ENCODE measurements around the gene GPC6.

Gene GPC6

GRCh38 chr13:94331281-94331680 lies 1104.7 kb downstream of the GPC6 start:
- H3K79me2 ChIP-seq (ENCODE audit: low read length), result no peaks in the 10 kb centered on the region
- no peak for TF ChIP-seq CTCF (IDR thresholded peaks at IDR 0.05; ENCODE audit: low read depth, low read length)
- no peak for TF ChIP-seq EZH2phosphoT487 (IDR thresholded peaks at IDR 0.05; ENCODE audit: low read depth)
- H3K4me3 ChIP-seq (ENCODE audit: low read length), result no peak overlapping the region
- H3K9ac ChIP-seq (ENCODE audit: low read length), result no peak overlapping the region
- H3K4me1 ChIP-seq (ENCODE audit: low read length), result peaks cover 19% of the 10 kb centered on the region
- H3K4me2 ChIP-seq (ENCODE audit: low read length), result no peak overlapping the region
- no peak overlapping the region for H3K27ac ChIP-seq (ENCODE audit: low read length)
- H3K27me3 ChIP-seq (ENCODE audit: low read depth, low read length), result peaks cover 7% of the 10 kb centered on the region; the same call in 1 of the 2 replicates
- H2AFZ ChIP-seq (ENCODE audit: low read depth, low read length), result no peak overlapping the region
- H4K20me1 ChIP-seq (ENCODE audit: insufficient read depth, low read length), result no peaks in the 10 kb centered on the region
- H3K9me3 ChIP-seq (ENCODE audit: insufficient read depth, low read length), result no peaks in the 10 kb centered on the region
- no peaks in the 10 kb centered on the region for H3K36me3 ChIP-seq (replicated peaks; ENCODE audit: low read depth, low read length)

DNA sequence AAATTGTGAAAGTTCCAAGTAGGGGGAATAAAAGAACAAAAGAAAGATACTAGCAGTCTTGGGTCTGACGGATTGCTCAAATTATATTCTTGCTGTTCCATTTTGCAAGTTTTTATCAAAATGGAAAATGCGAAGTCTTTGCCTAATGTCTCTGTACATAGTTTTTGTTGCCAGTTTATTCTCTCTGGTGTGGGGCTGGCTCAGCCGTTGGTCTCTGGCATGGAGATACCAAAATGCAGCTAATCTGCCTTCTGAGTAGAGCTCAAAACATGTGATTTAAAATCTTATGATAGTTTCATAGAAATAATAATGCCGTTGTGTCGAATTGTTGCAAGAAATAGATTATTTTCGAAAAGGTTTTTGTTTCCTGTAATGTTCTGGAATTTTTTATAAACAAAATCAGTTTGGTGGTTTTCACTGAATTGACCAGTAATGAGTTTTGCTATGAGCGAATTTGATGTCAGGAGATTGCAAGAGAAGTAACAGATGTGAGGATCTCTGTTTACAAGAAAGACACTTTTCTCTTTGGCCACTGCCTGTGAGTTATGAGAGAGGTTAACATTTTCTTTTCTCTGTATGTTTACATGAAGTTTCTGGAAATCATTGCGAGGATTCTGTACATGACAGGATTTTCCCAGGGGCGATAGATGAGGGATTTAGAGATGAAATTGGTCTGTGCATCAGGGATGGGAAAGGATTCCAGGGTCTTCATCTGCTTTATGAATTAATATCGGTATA lies 1105.9 kb downstream of the GPC6 start:
- H4K20me1 ChIP-seq (ENCODE audit: insufficient read depth, low read length), result no peaks in the 10 kb centered on the region
- H3K36me3 ChIP-seq (replicated peaks; ENCODE audit: low read depth, low read length), result no peaks in the 10 kb centered on the region

GRCh38 chr13:94333131-94333820 lies 1106.7 kb downstream of the GPC6 start:
- no peak for TF ChIP-seq EZH2phosphoT487 (IDR thresholded peaks at IDR 0.05; ENCODE audit: low read depth)
- TF ChIP-seq CTCF (IDR thresholded peaks at IDR 0.05; ENCODE audit: low read depth, low read length), result no peak
- no peaks in the 10 kb centered on the region for H4K20me1 ChIP-seq (ENCODE audit: insufficient read depth, low read length)
- no peaks in the 10 kb centered on the region for H3K4me1 ChIP-seq (ENCODE audit: low read length)
- peaks cover 7% of the 10 kb centered on the region; the same call in 1 of the 2 replicates for H3K27me3 ChIP-seq (ENCODE audit: low read depth, low read length)
- no peaks in the 10 kb centered on the region for H3K36me3 ChIP-seq (replicated peaks; ENCODE audit: low read depth, low read length)
- no peak overlapping the region for H2AFZ ChIP-seq (ENCODE audit: low read depth, low read length)
- H3K9ac ChIP-seq (ENCODE audit: low read length), result no peak overlapping the region
- no peak overlapping the region for H3K4me2 ChIP-seq (ENCODE audit: low read length)
- no peaks in the 10 kb centered on the region for H3K9me3 ChIP-seq (ENCODE audit: insufficient read depth, low read length)
- no peak overlapping the region for H3K4me3 ChIP-seq (ENCODE audit: low read length)
- H3K79me2 ChIP-seq (ENCODE audit: low read length), result no peaks in the 10 kb centered on the region
- H3K27ac ChIP-seq (ENCODE audit: low read length), result no peak overlapping the region

More for the DNA sequence above, 1105.9 kb downstream of the GPC6 start:
- Histone ChIP-seq H2AFZ (ENCODE audit: low read depth, low read length) (no peak overlapping the region), H3K4me3 (ENCODE audit: low read length) (no peak overlapping the region), H3K9me3 (ENCODE audit: insufficient read depth, low read length) (no peaks in the 10 kb centered on the region), H3K4me1 (ENCODE audit: low read length) (peaks cover 6% of the 10 kb centered on the region), H3K27ac (ENCODE audit: low read length) (no peak overlapping the region), H3K79me2 (ENCODE audit: low read length) (no peaks in the 10 kb centered on the region), H3K27me3 (ENCODE audit: low read depth, low read length) (peaks cover 7% of the 10 kb centered on the region; the same call in 1 of the 2 replicates), H3K4me2 (ENCODE audit: low read length) (no peak overlapping the region), H3K9ac (ENCODE audit: low read length) (no peak overlapping the region)
- no peak for TF ChIP-seq EZH2phosphoT487 (IDR thresholded peaks at IDR 0.05; ENCODE audit: low read depth)
- no peak for TF ChIP-seq CTCF (IDR thresholded peaks at IDR 0.05; ENCODE audit: low read depth, low read length)

DNA sequence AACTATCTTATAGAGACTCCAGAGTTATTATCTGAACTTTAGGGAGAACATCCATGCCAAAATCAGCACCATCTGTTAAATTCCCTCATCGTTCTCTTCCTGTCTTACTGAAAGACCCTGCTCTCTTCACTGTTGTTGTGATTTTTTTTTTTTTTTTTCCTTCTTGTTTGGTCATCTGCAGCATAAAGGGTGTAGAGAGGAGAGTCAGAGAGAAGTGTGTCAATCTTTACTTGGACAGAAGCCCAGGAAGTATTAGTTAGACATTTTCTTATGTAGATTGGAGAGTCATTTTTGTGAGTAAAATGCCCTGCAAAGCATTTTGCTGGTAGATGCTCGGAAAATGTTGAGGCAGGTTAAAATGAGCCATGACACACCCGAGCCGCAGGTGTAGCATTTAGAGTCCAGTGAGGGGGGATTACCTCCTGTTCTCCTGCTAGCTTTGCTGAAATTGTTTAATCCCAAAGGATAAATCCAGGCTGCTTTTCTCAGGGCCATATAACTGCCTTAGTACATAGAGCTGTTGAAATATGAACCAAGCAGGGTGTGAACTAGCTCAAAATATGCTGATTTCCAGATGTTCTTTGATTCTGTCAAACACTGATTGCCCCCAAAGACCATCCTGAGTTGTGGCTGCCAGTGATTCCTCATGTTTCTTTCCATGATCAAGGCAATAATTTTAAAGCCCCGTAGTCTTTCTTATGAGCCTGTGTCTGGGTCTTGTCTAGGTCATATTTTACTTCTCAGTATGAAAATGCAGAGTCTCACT lies 1109.3 kb downstream of the GPC6 start:
- no peaks in the 10 kb centered on the region for H3K9me3 ChIP-seq (ENCODE audit: insufficient read depth, low read length)
- H3K27me3 ChIP-seq (ENCODE audit: low read depth, low read length), result peaks cover 7% of the 10 kb centered on the region; the same call in 1 of the 2 replicates
- TF ChIP-seq CTCF (IDR thresholded peaks at IDR 0.05; ENCODE audit: low read depth, low read length), result no peak
- no peak for TF ChIP-seq EZH2phosphoT487 (IDR thresholded peaks at IDR 0.05; ENCODE audit: low read depth)
- H3K4me3 ChIP-seq (ENCODE audit: low read length), result no peak overlapping the region
- H3K27ac ChIP-seq (ENCODE audit: low read length), result no peak overlapping the region
- no peak overlapping the region for H3K9ac ChIP-seq (ENCODE audit: low read length)
- H3K79me2 ChIP-seq (ENCODE audit: low read length), result no peaks in the 10 kb centered on the region
- H3K36me3 ChIP-seq (replicated peaks; ENCODE audit: low read depth, low read length), result no peaks in the 10 kb centered on the region
- H4K20me1 ChIP-seq (ENCODE audit: insufficient read depth, low read length), result no peaks in the 10 kb centered on the region
- H3K4me2 ChIP-seq (ENCODE audit: low read length), result no peak overlapping the region
- no peaks in the 10 kb centered on the region for H3K4me1 ChIP-seq (ENCODE audit: low read length)
- no peak overlapping the region; the same call in 1 of the 2 replicates for H2AFZ ChIP-seq (ENCODE audit: low read depth, low read length)
